ENCODE measurements around the gene CFAP54.

GRCh38 chr12:96489392-96490056 lies at the start of gene CFAP54:
- TF ChIP-seq CTCF (IDR thresholded peaks at IDR 0.05; ENCODE audit: low read depth, low read length, poor library complexity, severe bottlenecking) (peak; percentile 87), EZH2phosphoT487 (IDR thresholded peaks at IDR 0.05; ENCODE audit: borderline replicate concordance, low read length) (no peak)
